SJSA1 (cell line): Measurements from ENCODE around the gene PCNX1. TPM values are rescaled to one million over a fixed set of nuclear protein-coding genes. Genes with fewer than 3 reads are reported as not detected.

ENCODE experiments used
- DNase-seq, 2 experiments: peaks; one replicate each; pipeline ENCODE4 v3.0.0-alpha.2; 2015 to 2020; ENCODE audit warnings: low spot score in 2 of 2, low read depth in 1 of 2
- H3K27ac ChIP-seq: fragments of 250-450 bp; sonication (Bioruptor Pico); 2 replicates; pipeline ENCODE4 v1.5.1; 2020; ENCODE audit warnings: mild to moderate bottlenecking, moderate library complexity
- H3K27me3 ChIP-seq: fragments of 250-450 bp; sonication (Bioruptor Pico); replicated peaks from 2 replicates; pipeline ENCODE4 v1.5.1; 2020; ENCODE audit warnings: mild to moderate bottlenecking, moderate library complexity
- H3K36me3 ChIP-seq: fragments of 250-450 bp; sonication (Bioruptor Pico); 2 replicates; pipeline ENCODE4 v1.5.1; 2020; ENCODE audit warnings: mild to moderate bottlenecking
- H3K4me1 ChIP-seq: fragments of 250-450 bp; sonication (Bioruptor Pico); replicated peaks from 2 replicates; pipeline ENCODE4 v1.6.1; 2021; ENCODE audit warnings: mild to moderate bottlenecking
- H3K4me3 ChIP-seq: fragments of 250-450 bp; sonication (Bioruptor Pico); 2 replicates; pipeline ENCODE4 v1.5.1; 2020; ENCODE audit warnings: mild to moderate bottlenecking
- H3K9me3 ChIP-seq: fragments of 250-450 bp; sonication (Bioruptor Pico); replicated peaks from 2 replicates; pipeline ENCODE4 v1.5.1; 2020; ENCODE audit warnings: mild to moderate bottlenecking
- total RNA-seq: library from RNA; depleted of rRNA; stranded (reverse); fragments of >200 nt; shearing (Covaris generic); gene quantifications from 2 replicates; pipeline ENCODE4 v1.2.3, GENCODE V29; 2014

Gene PCNX1
- total RNA-seq, 1 experiment from 2014 or later = 20.3 TPM

DNA sequence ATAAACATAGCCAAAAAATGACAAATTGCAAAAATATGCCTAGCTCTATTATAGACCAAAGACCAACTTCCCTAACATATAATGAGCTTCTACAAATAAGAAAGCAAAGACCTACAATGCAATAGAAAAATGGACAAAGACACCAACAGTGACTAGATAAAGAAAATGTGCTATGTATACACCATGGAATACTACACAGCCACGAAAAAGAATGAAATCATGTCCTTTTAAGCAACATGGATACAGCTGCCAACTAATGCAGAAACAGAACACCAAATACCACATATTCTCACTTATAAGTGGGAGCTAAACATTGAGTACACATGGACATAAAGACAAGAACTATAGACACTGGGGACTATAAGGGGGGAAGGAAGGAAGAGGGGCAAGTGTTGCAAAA lies 10.9 kb upstream of the PCNX1 start:
- peaks cover 14% of the 10 kb centered on the region for H3K4me1 ChIP-seq
- no peak overlapping the region for H3K4me3 ChIP-seq
- DNase-seq = no peak
- H3K27ac ChIP-seq = no peak overlapping the region
- no peaks in the 10 kb centered on the region for H3K9me3 ChIP-seq
- H3K27me3 ChIP-seq = no peaks in the 10 kb centered on the region
- no peaks in the 10 kb centered on the region for H3K36me3 ChIP-seq

DNA sequence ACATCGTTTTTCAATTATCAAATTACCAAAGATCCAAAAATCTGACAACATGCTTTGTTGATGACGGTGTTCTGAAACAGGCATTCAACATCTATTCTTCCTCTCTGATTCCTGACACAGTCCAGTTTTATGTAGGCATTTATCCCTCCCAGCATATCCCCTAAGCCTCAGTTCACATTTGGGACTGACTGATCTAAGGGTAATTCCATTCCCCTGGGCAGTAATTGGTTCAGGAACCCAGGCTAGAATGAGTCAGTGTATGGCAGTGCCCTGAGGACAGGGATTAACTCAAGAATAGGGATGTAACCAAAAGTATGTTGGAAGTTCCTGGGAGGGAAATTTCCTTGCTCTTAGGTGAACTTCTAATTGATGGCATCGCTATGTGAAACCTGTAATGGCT lies 10.3 kb upstream of the PCNX1 start:
- H3K4me3 ChIP-seq = no peak overlapping the region
- peaks cover 19% of the 10 kb centered on the region for H3K4me1 ChIP-seq
- DNase-seq = no peak
- H3K27me3 ChIP-seq = no peaks in the 10 kb centered on the region
- H3K27ac ChIP-seq = no peak overlapping the region
- H3K9me3 ChIP-seq = no peaks in the 10 kb centered on the region
- no peaks in the 10 kb centered on the region for H3K36me3 ChIP-seq

DNA sequence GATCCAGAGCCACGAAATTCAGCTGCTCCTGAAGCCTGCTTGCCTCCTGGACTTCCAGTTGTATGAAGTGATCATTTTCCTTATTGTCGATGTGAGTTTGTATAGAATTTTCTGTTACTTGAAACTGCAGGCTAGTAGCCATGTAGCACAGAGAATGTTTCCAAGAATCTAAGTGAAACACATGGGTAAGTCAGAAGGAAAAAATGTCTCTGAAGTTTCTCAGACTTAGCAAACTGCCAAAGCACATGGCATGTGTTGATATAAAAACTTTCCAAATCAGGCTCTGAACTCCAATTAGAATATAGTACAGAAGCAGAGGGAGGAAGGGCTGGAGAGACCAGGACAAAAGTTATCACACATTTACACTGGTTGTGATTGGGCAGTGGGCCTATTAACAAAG lies 9.8 kb upstream of the PCNX1 start:
- Histone ChIP-seq H3K4me3 (no peak overlapping the region), H3K9me3 (no peaks in the 10 kb centered on the region), H3K27ac (no peak overlapping the region), H3K4me1 (peaks cover 19% of the 10 kb centered on the region), H3K36me3 (no peaks in the 10 kb centered on the region), H3K27me3 (no peaks in the 10 kb centered on the region)
- DNase-seq = no peak

DNA sequence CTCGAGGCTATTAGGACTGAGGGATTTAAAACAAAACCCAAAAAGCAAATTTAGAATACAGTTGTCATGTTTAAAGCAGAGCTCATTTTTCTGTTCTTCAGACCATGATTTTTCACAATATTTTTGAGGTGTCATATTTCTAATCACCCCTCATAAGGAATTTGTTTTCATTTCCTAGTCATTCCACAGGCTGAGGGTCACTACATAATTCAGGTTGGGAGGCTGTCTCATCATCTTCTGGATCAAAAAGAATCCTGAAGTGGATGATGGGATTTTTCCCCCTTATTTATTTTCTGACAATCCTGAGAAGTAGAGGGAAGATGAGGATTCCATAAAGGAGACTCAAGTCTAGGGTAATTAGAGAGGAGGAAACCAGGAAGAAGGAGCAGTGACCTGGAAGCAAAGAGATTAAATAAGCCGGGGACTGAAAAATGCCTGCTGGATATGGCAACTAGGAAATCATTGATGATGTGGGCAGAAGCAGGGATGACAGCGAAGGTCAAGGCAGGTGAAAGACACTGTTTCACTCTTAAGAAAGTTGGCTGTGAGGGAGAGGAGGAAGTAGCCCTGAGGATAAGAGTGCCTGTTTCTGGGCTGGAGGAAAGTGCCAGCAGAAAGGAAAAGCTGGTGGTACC lies 9.0 kb upstream of the PCNX1 start:
- H3K27me3 ChIP-seq = no peaks in the 10 kb centered on the region
- H3K27ac ChIP-seq = no peak overlapping the region
- DNase-seq = no peak
- no peak overlapping the region for H3K4me3 ChIP-seq
- peaks cover 19% of the 10 kb centered on the region for H3K4me1 ChIP-seq
- H3K36me3 ChIP-seq = no peaks in the 10 kb centered on the region
- H3K9me3 ChIP-seq = no peaks in the 10 kb centered on the region

DNA sequence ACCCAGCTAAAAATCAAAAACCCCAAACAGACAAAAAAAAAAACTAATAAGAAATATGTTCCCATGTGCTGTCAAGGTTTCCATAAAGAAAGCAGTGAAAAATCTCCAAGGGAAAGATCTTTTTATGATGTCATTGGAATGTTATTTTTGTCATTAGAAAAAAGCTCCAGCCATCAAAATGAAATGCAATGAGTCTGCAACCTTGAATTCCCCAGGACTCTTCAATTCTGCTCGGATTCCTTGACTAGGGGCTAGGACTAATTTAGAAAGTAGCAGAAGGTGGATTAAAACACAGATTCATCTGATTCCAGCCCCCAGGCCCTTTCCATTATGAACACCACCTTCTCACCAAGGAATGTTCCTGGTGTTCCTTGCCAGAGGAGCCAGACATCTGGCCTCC lies 6.0 kb upstream of the PCNX1 start:
- no peaks in the 10 kb centered on the region for H3K36me3 ChIP-seq
- H3K27me3 ChIP-seq = no peaks in the 10 kb centered on the region
- H3K9me3 ChIP-seq = no peaks in the 10 kb centered on the region
- no peak overlapping the region for H3K4me3 ChIP-seq
- peak overlapping the region; percentile 61 for H3K27ac ChIP-seq
- DNase-seq = peak in 1 of 2 experiments; percentile 30
- H3K4me1 ChIP-seq = peaks cover 24% of the 10 kb centered on the region

DNA sequence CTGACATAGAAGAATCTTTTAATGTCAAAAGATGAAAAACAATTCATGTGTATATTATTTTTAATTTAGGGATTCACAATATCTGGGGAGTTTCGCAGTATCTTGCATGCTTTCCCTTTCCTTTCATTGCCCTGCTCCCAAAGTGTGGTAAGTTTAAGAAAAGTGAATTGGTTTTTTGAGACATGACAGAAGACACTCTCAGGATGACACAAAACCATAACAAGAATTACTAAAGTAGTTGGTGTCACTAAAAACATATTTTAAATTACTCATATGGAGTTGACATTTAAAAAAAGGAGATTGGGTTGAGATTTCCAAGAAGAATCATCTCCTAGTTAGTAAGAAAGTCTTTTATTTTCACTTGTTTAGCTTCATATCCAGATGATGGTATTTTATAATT lies 5.1 kb upstream of the PCNX1 start:
- H3K27ac ChIP-seq = no peak overlapping the region
- no peaks in the 10 kb centered on the region for H3K27me3 ChIP-seq
- H3K4me1 ChIP-seq = peaks cover 31% of the 10 kb centered on the region
- DNase-seq = no peak
- no peaks in the 10 kb centered on the region for H3K36me3 ChIP-seq
- no peaks in the 10 kb centered on the region for H3K9me3 ChIP-seq
- H3K4me3 ChIP-seq = no peak overlapping the region

DNA sequence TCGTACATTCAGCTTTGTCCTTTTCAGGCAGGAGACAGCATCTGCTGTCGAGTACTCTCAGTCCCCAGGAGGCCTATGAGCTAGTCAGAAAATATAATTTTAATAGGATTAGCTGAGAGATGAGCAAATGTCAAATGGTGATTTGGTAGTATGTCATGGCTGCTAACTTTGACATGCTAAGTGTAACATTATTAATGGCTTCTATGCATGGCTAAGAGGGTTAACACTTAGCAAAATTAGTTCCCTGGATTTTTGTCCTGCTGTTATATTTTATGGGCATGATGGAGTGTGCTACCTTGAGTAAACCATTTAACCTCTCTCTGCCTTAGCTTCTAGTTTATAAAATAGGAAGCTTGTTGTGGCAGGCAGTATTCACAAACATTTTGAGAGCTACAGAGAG lies 2.9 kb upstream of the PCNX1 start:
- no peak for DNase-seq
- H3K4me3 ChIP-seq = no peak overlapping the region
- H3K36me3 ChIP-seq = peaks cover 9% of the 10 kb centered on the region; the same call in 1 of the 2 replicates
- no peaks in the 10 kb centered on the region for H3K27me3 ChIP-seq
- peaks cover 36% of the 10 kb centered on the region for H3K4me1 ChIP-seq
- no peak overlapping the region for H3K27ac ChIP-seq
- H3K9me3 ChIP-seq = no peaks in the 10 kb centered on the region

DNA sequence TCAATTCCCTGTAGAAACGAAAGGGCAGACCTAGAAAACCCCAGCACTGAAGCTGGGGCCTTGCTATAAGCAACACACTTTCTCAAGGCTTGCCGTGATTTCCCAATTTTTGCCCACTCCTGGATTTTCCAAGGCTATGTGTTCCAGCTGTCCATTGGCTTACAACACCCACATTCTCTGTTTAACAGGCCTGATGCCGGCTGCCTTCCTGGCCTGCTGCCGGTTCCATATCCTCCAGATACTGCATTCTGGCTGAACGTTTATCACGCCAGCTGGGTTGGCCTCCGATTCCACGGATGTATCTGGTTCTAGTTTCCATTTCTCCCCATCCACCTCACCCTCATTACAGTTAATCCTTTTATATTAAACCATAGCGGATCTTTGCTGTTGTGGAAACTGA lies 2.0 kb upstream of the PCNX1 start:
- no peaks in the 10 kb centered on the region for H3K9me3 ChIP-seq
- peaks cover 9% of the 10 kb centered on the region; the same call in 1 of the 2 replicates for H3K36me3 ChIP-seq
- H3K4me1 ChIP-seq = peaks cover 40% of the 10 kb centered on the region
- H3K4me3 ChIP-seq = no peak overlapping the region
- H3K27me3 ChIP-seq = no peaks in the 10 kb centered on the region
- DNase-seq = no peak
- H3K27ac ChIP-seq = no peak overlapping the region

DNA sequence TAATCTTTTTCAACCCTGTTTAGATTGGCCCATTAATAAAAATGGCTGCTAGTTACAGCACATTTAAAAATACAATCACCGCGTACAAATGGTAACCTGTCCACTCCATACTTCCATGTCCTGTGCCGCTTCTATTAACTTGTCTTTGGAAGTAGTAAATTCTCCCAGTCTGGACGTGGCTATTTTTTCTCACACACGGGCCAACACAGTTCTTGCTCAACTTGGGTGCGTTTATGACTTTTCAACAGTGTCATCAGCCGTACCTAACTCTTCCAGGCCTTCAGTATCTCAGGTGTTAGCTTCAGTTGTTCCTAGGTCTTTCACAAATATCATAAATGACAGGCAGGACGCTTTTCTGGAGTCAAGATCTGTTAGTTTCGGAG lies 475 bp upstream of the PCNX1 start:
- peaks cover 30% of the 10 kb centered on the region for H3K4me1 ChIP-seq
- H3K9me3 ChIP-seq = no peaks in the 10 kb centered on the region
- DNase-seq = no peak
- H3K27me3 ChIP-seq = no peaks in the 10 kb centered on the region
- peak overlapping the region; percentile 51 for H3K27ac ChIP-seq
- H3K4me3 ChIP-seq = peak overlapping the region; percentile 78
- H3K36me3 ChIP-seq = peaks cover 9% of the 10 kb centered on the region; the same call in 1 of the 2 replicates

DNA sequence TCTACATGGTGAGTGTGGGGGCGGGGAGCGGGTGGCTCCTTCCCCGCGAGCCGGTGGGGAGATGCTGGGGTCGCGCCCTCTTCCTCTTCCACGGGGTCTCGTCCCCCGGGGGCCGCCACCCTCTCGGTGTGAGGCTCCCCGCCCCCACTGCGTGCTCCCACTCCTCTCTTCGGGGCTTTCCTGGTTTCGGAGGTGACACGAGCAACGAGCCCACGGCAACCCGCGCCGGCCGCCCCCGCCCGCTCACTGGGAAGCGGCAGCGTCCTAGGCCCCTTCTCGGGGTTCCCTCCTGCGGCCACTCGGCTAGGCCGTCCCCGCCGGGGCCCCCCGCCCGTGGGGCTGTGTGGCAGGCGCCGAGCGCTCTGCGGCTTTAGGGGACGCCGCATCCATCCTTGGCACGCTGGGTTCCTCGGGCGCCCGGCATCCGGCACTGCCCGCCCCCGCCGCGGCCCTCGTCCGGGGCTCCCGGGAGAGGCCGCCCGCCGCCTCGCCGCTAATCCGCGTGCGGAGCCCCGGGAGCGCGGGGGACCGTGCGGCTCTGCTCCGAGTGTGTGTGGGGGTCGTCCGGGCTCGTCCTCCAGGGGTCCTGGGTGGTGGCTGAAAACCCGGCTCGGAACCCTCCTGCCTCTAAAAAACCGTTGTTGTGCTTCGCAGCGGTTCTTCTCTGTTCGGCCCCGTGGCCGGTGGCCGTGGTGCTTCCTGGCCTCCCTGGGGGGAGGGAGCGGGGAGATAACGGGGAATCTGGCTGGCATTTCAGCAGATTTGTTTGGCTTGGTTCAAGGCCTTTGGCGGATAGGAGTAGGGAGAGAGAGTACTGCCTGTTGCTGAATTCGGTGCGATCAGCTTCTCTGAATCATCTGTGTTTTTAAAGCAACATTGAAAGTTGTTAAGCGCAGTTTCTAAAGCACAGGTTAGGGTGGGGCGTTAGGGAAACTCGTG lies 1.0 kb downstream of the PCNX1 start:
- H3K9me3 ChIP-seq = no peaks in the 10 kb centered on the region
- peaks cover 11% of the 10 kb centered on the region for H3K36me3 ChIP-seq
- H3K4me1 ChIP-seq = peaks cover 30% of the 10 kb centered on the region
- peak; percentile 45 to 50 for DNase-seq
- peak overlapping the region; percentile 51 for H3K27ac ChIP-seq
- H3K4me3 ChIP-seq = peak overlapping the region; percentile 78
- H3K27me3 ChIP-seq = no peaks in the 10 kb centered on the region

DNA sequence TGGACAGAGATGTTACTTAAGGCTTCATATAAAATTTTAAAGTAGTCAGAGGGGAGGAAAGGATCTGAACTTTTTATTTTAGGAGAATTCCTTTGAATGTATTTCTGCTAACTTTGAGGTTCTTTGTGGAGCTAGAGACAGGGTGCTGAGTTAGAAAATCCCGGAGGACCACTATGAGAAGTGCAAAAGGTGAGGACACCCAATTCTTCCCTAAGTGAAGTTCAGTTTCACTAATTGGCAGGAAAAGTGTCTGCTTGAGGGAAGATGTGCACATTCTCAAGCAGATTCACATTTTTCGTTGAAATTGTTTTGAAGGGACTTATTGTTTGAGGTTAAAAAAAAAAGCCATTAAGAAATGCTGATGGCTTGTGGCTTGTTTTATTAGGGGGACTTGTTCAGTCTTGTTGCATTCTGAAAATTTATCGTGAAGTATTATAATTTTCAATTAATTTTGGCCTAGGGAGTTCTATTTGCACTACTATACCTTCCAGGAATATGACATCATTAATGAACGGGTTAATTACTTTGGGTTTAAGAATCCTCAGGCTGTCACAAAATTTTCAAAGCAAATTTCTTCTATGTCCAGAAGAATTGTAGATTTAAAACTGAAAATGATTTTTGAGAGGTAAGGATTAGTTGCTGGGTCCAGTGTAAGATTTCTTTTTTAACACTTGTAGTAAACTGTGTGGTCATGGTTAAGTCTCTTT lies 1.8 kb downstream of the PCNX1 start:
- Histone ChIP-seq H3K36me3 (peaks cover 11% of the 10 kb centered on the region), H3K27ac (peak overlapping the region; percentile 51), H3K27me3 (no peaks in the 10 kb centered on the region), H3K4me3 (peak overlapping the region; percentile 78), H3K4me1 (peaks cover 30% of the 10 kb centered on the region), H3K9me3 (no peaks in the 10 kb centered on the region)
- DNase-seq = no peak

DNA sequence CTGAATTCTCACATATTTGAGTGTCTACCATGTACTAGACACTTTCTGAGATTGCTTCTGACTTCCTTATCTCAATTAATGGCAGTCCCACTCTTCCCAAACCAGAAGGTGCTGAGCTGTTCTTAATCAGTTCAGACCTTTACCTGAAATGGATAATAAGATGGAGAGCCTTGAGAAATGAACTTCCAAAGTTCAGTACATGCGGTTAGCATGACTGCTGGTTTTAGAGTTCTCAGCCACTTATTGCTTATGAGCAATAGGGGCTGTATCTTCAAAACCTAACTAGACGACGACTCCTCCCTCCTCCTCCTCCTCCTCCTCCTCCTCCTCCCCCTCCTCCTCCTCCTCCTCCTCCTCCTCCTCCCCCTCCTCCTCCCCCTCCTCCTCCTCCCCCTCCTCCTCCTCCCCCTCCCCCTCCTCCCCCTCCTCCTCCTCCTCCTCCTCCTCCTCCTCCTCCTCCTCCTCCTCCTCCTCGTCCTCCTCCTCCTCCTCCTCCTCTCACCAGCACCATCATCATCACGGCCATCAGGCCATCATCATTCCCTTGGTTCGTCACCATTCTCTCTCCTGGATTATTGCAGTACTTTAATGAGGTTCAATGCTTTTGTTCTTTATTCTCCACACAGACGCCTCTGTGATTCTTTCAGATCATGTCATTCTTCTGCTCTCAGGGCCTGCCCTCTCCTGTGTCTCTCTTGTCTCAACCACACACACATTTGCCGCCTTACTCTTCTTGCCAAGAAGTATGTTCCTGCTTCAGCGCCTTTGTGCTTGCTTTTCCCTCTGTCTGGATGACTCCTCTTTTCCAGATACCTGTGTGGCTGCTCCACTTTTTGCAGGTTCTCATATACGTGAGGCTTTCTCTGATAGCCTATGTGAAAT lies 2.7 kb downstream of the PCNX1 start:
- Histone ChIP-seq H3K4me1 (peaks cover 28% of the 10 kb centered on the region), H3K27me3 (no peaks in the 10 kb centered on the region), H3K36me3 (peaks cover 11% of the 10 kb centered on the region), H3K9me3 (no peaks in the 10 kb centered on the region), H3K4me3 (no peak overlapping the region), H3K27ac (no peak overlapping the region)
- no peak for DNase-seq

DNA sequence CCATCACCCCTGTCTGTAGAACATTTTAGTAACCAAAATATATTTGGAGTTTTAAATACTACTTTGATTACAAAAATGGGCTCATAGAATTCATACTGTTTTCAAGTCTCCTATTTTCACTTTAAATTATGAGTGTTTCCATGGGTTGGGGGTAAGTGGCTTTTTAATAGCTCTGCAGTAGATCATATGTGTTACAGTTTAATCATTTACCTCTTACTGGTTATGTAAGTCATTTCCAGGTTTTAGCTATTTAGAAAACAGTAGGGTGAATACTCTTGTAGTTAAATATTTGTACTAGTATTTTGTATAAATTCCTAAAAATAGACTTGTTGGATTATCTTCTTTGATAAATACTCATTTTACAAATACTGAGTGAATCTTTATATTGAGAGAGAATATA lies 8.2 kb downstream of the PCNX1 start:
- peaks cover 9% of the 10 kb centered on the region for H3K36me3 ChIP-seq
- H3K27me3 ChIP-seq = no peaks in the 10 kb centered on the region
- H3K4me3 ChIP-seq = no peak overlapping the region
- no peak for DNase-seq
- peaks cover 6% of the 10 kb centered on the region for H3K4me1 ChIP-seq
- H3K9me3 ChIP-seq = no peaks in the 10 kb centered on the region
- no peak overlapping the region for H3K27ac ChIP-seq
